SU-DHL-6 (cell line): ENCODE data around the gene MYOCD.

Experiments used
- H2AFZ ChIP-seq: fragments of 200-600 bp; sonication (generic); 2 replicates; pipeline ENCODE4 v1.6.1; 2014; ENCODE audit warnings: low read depth, mild to moderate bottlenecking, moderate library complexity, mixed read lengths, antibody characterized with exemption, low read length; ENCODE audit not compliant: severe bottlenecking
- H3F3A ChIP-seq: fragments of 200-600 bp; shearing (Covaris generic); 2 replicates; pipeline ENCODE4 v1.6.0; 2016; ENCODE audit warnings: antibody characterized with exemption, mild to moderate bottlenecking; ENCODE audit not compliant: insufficient read depth
- H3K27ac ChIP-seq: fragments of 200-600 bp; sonication (generic); 2 replicates; pipeline ENCODE4 v1.5.1; 2016; ENCODE audit warnings: low read depth, mild to moderate bottlenecking, low read length, moderate library complexity, mixed read lengths
- H3K27me3 ChIP-seq: fragments of 200-600 bp; sonication (generic), shearing (Covaris generic); 2 replicates; pipeline ENCODE4 v1.6.0; 2014; ENCODE audit warnings: mild to moderate bottlenecking, low read length
- H3K36me3 ChIP-seq: fragments of 200-600 bp; sonication (generic); 2 replicates; pipeline ENCODE4 v1.6.1; 2014; ENCODE audit warnings: mild to moderate bottlenecking, low read length, mixed read lengths
- H3K4me2 ChIP-seq: fragments of 300-600, 200-600 bp; shearing (Covaris generic), sonication (generic); 2 replicates; pipeline ENCODE4 v1.6.0; 2014; ENCODE audit warnings: low read length, low read depth, mild to moderate bottlenecking; ENCODE audit not compliant: poor library complexity, severe bottlenecking
- H3K4me3 ChIP-seq: fragments of 200-600 bp; sonication (generic); 2 replicates; pipeline ENCODE4 v1.5.1; 2014; ENCODE audit warnings: antibody characterized with exemption, low read length, mild to moderate bottlenecking, mixed read lengths; ENCODE audit not compliant: insufficient read depth, poor library complexity, severe bottlenecking
- H3K79me2 ChIP-seq: fragments of 200-600 bp; sonication (generic); 2 replicates; pipeline ENCODE4 v1.6.1; 2014; ENCODE audit warnings: mild to moderate bottlenecking, low read length, moderate library complexity; ENCODE audit not compliant: insufficient read depth
- H3K9ac ChIP-seq: fragments of 200-600 bp; sonication (generic); 2 replicates; pipeline ENCODE4 v1.7.0; 2014; ENCODE audit warnings: mild to moderate bottlenecking, low read length
- H3K9me2 ChIP-seq: fragments of 200-600 bp; sonication (generic); replicated peaks from 2 replicates; pipeline ENCODE4 v1.6.1; 2014; ENCODE audit warnings: low read length; ENCODE audit not compliant: insufficient read depth
- H3K9me3 ChIP-seq: fragments of 200-600 bp; sonication (generic); 2 replicates; pipeline ENCODE4 v1.6.1; 2014; ENCODE audit warnings: low read length, mixed read lengths; ENCODE audit not compliant: insufficient read depth
- H4K20me1 ChIP-seq: fragments of 200-600 bp; sonication (generic); 2 replicates; pipeline ENCODE4 v1.6.1; 2014; ENCODE audit warnings: low read depth, mild to moderate bottlenecking, antibody characterized with exemption, low read length, moderate library complexity, mixed read lengths
- EZH2phosphoT487 ChIP-seq: fragments of 200-600 bp; sonication (generic), shearing (Covaris generic); conservative IDR thresholded peaks from 2 replicates; pipeline ENCODE4 v1.6.1; 2018; ENCODE audit warnings: mild to moderate bottlenecking, antibody characterized with exemption, low read length, moderate library complexity, mixed read lengths
- TF ChIP-seq, protein P1 (sequence below): fragments of 200-600 bp; sonication (generic); IDR thresholded peaks from one replicate; pipeline ENCODE4 v1.5.1; 2017; ENCODE audit warnings: antibody characterized with exemption, mild to moderate bottlenecking, low read length, moderate library complexity; ENCODE audit not compliant: insufficient read depth, poor library complexity, severe bottlenecking

Gene MYOCD

GRCh38 chr17:12814718-12815117 is 149.0 kb downstream of the MYOCD start:
- no peaks in the 10 kb centered on the region for H3K9me3 ChIP-seq
- H3K27me3 ChIP-seq: no peaks in the 10 kb centered on the region
- H3K79me2 ChIP-seq: no peaks in the 10 kb centered on the region
- no peaks in the 10 kb centered on the region; the same call in 1 of the 2 replicates for H3F3A ChIP-seq
- H3K27ac ChIP-seq: peak overlapping the region; percentile 66; the same call in 1 of the 2 replicates
- H3K9ac ChIP-seq: peak overlapping the region; percentile 31; the same call in 1 of the 2 replicates
- peak overlapping the region; percentile 64 for H2AFZ ChIP-seq
- no peak overlapping the region for H3K4me3 ChIP-seq
- no peaks in the 10 kb centered on the region for H3K36me3 ChIP-seq
- no peaks in the 10 kb centered on the region for H3K9me2 ChIP-seq
- TF ChIP-seq, protein P1, sequence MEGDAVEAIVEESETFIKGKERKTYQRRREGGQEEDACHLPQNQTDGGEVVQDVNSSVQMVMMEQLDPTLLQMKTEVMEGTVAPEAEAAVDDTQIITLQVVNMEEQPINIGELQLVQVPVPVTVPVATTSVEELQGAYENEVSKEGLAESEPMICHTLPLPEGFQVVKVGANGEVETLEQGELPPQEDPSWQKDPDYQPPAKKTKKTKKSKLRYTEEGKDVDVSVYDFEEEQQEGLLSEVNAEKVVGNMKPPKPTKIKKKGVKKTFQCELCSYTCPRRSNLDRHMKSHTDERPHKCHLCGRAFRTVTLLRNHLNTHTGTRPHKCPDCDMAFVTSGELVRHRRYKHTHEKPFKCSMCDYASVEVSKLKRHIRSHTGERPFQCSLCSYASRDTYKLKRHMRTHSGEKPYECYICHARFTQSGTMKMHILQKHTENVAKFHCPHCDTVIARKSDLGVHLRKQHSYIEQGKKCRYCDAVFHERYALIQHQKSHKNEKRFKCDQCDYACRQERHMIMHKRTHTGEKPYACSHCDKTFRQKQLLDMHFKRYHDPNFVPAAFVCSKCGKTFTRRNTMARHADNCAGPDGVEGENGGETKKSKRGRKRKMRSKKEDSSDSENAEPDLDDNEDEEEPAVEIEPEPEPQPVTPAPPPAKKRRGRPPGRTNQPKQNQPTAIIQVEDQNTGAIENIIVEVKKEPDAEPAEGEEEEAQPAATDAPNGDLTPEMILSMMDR: no peak
- TF ChIP-seq EZH2phosphoT487: no peak
- peak overlapping the region; percentile 54 for H3K4me2 ChIP-seq
- no peaks in the 10 kb centered on the region for H4K20me1 ChIP-seq

DNA sequence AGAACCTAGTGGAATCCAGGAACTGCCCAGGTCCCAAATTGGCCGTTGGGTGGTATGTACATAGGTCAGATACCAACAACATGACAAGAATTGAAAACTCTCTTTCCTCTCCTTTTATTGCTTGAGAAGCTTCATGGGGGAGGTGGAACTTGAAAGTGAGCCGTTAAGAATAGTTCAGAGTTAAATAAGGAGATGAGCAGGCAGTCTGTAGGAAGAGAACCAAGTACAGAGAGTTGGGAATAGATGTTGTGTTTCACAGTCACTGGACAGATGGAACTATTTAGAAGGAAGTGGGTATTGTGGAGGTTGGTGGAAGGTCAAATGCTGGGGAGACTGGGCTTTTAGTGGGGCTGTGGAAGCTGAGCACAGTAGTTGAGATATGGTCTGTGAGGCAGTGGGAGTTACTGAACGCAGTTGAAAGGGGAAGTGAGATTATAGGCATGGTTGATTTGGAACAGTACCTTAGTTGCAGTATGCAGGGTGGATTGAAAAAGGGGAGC is 150.0 kb downstream of the MYOCD start:
- H3K9ac ChIP-seq: peak overlapping the region; percentile 31
- TF ChIP-seq, protein P1: no peak
- no peak for TF ChIP-seq EZH2phosphoT487
- H3F3A ChIP-seq: no peaks in the 10 kb centered on the region; the same call in 1 of the 2 replicates
- H4K20me1 ChIP-seq: no peaks in the 10 kb centered on the region
- peak overlapping the region; percentile 64 for H2AFZ ChIP-seq
- H3K4me3 ChIP-seq: peak overlapping the region; percentile 8
- H3K4me2 ChIP-seq: peak overlapping the region; percentile 54
- no peaks in the 10 kb centered on the region for H3K9me2 ChIP-seq
- H3K27me3 ChIP-seq: no peaks in the 10 kb centered on the region
- peak overlapping the region; percentile 66 for H3K27ac ChIP-seq
- H3K9me3 ChIP-seq: no peaks in the 10 kb centered on the region
- no peaks in the 10 kb centered on the region for H3K36me3 ChIP-seq
- H3K79me2 ChIP-seq: no peaks in the 10 kb centered on the region
